NCI-H82 treated with DMSO at 0.1 percent for 48 hours (cell line): ENCODE results near the gene CCDC68.
"Not testable (repeated sequence)": the region's sequence is repeated elsewhere in the genome, so short reads cannot be mapped to it uniquely, and the experiment has no call there.

Experiments
- DNase-seq: peaks from one replicate; lab custom pipeline; 2025; ENCODE audit not compliant: unreplicated experiment; lab: John Stamatoyannopoulos, UW

Gene CCDC68, protein sequence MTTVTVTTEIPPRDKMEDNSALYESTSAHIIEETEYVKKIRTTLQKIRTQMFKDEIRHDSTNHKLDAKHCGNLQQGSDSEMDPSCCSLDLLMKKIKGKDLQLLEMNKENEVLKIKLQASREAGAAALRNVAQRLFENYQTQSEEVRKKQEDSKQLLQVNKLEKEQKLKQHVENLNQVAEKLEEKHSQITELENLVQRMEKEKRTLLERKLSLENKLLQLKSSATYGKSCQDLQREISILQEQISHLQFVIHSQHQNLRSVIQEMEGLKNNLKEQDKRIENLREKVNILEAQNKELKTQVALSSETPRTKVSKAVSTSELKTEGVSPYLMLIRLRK

DNA sequence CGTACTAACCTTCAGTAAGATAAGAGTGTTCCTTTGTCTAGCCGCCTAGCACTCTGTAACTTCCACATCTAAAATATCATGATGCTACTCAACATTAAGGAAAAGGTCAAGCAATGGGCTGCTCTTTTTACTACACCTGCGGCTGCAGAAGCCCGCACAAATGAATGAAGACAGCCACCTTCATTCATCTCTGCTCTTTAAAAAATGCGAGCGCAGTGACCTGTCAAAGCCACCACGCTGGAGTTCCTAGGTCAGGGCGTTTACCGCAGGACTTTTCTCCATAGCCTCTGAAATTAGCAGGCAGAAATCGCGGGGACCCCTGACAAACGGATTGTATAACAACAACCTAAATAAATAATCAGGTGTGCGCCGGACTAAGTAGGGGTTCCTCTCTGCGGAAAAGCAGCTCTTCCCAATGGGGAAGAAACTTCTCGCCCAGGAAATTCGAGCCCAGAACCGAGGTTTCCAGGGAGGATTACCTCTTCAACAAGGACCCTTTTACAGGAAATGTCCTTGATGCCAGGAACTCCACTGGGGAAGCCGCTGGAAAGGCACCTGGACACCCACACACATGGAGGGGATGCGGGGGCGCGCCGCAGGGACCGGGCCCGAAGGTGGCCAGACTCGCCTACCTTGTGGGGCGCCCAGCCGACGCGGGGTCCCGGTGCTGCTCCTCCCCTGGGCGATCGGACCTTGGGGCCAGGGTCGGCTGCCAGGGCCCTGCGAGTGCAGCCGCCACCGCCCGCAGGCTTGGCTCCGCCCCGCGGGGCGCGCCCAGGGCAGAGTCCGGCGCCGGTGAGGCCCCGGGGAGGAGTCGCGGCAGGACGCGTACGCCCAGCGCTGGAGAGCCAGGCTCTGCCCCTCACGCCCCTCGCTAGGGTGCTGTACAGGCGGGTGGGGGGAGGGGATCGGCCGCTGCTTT lies at the start of gene CCDC68:
TSS of gene CCDC68 (minus strand) at position 758 of the 922 bp plus-strand sequence. CDS start 16,670 bp downstream, outside the sequence.
- DNase-seq, result no peak

DNA sequence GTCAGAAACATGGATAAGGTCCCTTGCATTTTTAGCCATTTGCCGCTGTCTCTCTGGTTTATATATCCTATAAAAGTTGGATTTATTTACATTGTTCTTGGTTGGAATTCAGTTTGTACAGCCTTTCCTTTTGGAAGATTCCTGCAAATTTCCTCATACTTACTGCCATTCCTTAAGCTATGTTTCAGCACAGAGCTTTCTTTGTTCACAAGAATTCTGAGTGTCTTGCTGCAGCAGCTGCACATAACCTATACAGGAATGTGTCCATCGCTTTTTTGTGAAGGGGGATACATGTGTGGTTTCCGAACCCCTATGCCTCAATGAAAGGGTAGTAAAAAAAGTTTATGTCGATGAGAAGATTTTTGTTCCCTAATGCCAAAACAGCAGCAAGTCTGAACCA lies 48.3 kb upstream of the CCDC68 start:
- DNase-seq, result no peak

DNA sequence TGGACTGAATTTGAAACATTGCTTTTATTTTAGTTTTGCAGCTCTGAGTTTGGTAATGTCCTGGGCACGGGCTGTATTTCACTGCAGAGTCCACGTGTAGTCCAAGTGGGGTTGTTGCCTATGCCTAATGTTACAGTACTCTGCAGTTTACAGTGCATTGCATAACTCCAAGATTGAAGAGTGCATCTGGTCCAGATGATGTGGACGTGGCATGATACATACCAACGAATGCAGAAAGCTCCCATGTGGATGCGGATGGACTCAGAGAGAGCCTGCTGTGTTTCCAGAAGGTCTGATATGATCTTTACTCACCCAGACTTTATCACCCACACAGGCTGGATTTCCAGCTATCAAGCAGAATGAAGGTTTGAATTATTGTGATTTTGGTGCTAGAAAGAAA lies 44.4 kb upstream of the CCDC68 start:
- DNase-seq, result no peak

DNA sequence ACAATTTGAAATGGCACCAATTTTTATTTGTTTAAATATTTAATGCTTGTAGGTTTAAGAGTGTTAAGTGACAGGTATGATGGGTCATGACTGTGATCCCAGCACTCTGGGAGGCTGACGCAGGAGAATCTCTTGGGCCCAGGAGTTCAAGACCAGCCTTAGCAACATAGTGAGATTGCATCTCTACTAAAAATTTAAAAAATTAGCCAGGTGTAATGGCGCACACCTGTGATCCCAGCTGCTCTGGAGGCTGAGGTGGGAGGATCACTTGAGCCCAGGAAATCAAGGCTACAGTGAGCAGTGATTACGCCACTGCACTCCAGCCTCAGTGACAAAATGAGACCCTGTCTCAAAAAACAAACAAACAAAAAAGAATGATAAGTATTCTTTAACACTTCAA lies 43.0 kb upstream of the CCDC68 start:
- DNase-seq, result no peak

DNA sequence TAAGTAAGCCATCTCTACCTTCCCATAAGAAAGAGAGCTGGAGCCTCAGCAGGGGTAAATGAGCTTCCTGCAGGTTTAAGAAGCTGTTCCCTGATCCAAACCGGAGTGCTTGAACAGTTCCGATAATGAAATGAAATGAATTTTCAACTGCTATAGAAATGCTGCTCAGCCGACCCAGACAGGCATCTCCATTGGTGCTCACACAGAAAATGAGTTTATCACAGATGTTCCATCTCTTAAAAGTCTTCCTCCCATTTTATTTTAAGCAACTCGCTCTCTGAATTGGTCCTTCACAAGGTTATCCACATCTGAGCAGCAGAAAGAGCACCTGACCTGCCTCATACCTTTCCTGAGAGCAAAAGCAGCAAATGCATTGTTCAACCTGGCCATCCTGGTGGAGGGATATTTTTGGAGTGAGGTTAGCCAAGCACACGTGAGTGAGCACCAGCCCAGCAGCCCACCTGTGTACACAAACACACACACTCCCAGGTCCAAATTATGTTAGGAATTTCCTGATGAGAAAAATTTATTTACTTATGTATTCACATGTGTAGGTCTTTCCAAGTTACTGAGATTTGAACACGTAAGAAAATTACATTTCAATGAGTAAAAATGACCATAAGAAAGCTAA lies 42.2 kb upstream of the CCDC68 start:
- no peak for DNase-seq

DNA sequence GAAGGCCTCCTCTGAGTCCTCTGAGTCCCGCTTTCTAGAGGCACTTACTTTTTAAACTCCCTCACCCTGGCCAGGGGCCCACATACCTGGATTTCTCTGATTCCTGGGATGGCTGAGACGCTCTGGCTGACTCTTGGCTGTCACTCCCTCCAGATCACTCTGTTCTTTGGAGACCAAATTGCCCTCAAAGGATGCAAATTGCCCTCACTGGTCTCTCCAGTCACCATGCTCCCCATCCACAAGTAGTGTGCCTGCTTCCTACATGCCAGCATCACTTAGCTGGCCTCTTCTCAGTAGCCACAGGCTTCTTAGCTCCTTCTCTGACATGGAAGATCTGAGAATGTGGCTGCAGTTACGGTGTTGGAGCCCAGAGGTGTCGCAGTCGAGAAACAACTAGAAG lies 41.3 kb upstream of the CCDC68 start:
- no peak for DNase-seq

DNA sequence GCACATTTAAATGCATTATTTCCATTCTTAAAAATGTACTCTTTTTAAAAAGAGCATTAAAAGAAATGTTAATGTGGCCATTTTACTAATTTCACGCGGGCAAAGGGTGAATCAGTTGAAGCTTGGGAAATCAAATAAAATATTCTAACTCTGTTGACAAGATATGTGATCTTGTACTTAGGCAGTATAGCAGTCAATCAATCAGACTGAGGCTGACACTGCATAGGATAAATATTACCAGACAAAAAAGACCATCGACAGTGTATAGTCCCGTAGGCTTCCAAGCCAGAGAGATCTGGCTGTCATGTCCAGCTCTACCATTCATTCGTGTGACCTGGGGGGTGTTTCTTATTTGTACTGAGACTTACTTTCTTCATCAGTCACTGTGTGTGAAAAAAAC lies 39.8 kb upstream of the CCDC68 start:
- DNase-seq, result no peak

DNA sequence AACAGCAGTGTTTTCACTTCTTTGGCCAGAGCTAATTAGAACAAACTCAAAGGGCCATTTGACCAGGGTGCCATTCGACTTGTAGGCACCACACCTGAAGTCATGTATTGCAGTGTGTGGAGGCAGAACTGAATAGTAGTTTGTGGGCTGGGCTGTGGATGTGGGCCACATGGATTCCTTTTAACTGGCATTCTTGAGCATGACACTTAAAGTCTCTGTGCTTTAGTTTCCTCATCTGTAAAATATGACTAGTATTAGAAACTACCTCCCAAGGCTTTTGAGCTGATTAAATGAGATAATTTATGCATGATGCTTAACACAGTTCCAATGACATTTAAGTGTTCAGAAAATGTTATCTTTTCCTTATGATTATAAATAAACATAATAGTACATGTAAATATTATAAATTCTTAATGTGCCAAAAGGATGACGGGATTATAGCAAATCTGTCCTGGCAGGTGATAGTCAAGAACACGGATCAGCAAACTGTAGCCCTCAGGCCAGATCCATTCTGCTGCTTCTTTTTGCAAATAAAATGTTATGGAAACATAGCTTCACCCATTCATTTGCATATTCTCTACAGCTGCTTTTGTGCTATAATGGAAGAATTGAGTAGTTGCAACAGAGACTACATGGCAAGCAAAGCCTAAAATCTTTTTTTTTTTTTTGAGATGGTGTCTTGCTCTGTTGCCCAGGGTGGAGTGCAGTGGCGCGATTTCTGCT lies 36.3 kb upstream of the CCDC68 start:
- DNase-seq, result no peak

DNA sequence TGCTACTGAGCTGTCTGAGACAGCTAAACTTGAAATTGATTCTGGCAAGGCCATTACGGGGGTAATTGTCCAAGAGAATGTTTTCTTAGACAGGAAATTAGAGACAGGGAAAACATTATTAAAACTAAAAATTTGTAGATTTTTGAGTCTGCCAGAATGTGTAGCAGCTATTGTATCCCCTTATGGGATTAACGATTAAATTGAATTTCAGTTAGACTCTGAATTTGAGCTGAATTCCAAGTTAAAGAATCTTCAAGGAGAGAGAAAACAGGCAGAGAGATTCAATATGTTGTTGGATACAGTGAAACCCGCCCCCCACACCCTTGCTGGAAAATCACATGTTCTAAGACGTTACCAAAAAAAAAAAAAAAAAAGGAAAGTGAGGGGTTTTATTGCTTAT lies 32.7 kb upstream of the CCDC68 start:
- no peak for DNase-seq

DNA sequence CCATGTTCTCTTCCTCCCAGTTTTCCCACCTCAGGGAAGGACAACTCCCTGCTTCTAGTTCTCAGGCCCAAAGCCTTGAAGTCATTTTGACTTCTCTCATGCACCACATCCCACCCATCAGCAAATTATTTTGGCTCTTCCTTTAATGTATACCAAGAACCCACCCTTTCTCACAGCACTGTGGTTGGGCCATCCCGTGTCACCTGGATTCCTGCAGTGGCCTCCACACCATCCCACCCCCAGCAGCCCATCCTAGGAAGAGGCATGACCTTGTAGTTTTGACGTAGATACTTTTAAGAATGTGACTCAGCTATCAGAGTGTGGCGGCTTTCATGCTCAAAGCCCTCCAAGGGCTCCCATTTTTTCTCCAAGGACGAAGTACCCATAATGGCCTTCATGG lies 25.6 kb upstream of the CCDC68 start:
- DNase-seq, result no peak

DNA sequence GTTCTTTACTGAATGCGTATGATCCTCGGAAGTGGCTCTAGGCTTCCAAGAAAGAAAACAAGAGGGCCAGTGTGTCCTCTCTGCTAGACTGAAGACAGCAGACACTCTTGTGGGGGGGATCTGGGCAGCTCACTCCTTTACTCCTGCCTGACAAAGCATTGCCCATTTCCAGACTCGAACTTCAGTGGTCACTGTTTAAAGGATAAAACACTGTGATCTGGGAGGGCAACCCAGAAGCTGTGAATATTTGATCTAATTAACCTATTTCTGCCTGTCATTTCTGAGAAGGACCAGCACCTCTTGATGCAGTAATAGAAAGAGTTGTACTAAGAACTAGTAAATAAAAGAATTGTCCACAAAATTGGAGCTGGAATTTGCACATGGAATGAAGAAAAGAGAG lies 24.5 kb upstream of the CCDC68 start:
- DNase-seq, result no peak

DNA sequence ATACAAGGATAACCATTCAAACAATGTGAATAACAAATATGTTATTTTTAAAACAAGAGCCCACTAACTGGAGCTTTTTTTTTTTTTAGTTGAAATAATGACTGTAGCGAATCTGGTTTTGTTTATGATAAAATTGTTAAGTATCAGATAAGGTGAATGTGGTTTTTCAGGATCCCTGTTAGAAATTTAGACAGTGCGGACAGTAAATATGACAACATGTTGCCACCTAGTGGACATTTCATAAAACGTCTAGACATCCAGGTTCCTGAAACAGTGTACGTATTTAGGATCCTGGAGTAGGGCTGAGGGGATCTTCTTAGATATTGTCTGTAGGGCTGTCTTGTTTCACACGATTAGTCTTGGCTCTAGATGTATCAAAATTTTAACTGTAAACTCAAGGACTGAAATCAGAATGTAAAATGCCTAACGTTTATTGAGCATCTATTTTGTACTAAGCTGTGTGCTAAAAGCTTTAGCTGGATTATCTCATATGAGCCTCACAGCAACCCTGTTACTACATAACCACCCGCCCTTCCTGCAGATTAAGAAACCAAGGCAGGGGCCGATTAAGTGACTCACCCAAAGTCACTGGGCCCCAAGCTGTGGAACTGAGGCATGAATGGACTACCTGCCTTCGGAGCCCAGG lies 23.9 kb upstream of the CCDC68 start:
- peak; percentile 38 for DNase-seq

DNA sequence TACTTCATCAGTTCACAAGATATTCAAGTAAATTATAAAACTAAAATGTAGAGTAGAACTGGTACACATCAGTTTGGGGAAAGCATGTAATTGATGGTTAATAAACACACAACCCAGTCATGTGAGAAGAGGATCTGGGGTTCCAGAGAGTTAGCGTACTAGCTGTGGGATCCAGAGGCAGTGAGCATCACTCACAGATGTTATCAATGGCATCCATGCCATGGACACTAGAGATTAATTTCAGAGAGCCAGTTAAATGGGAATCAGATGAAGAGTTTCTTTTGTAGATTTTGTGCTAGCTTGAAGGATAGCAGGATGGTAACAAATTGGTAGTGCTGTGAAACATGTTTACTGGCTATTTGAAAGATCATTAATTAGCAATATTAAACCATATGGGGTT lies 21.8 kb upstream of the CCDC68 start:
- DNase-seq, result no peak

DNA sequence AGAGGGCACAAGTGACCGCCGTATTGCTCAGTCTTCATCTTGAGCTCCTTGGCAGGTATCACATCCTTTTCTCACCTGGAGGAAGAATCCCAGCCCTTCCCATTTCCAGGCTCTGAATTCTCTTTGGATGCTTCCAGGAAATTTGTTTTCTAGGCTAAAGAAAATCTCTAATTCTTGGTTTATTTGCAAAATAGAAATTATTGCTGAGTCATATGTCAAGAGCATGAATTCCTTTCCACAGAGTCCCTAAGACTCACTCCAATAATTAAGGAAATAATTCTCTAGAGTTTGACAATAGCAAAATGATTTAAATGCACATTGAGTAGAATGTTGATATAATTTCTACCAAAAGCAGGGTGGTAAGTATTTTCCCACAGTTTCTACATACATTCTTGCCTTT lies 16.3 kb upstream of the CCDC68 start:
- DNase-seq, result no peak

DNA sequence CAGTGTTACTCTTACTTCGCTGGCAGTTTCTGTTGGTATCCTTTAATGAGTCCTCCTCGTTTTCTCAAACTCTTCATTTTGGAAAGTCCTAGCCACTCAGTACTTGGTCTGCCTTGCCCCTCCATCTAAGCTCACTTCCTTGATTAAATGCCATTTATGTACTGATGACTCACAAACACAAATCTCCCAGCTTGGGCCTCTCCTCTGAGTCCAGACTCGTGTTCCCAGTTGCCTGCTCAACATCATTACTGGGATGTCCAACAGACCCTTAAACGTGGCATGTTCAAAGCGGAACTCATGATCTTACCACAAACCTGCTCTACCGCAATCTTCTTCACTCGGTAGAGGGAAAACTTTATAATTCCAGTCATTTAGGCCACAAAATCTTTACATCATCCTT lies 13.8 kb upstream of the CCDC68 start:
- no peak for DNase-seq

DNA sequence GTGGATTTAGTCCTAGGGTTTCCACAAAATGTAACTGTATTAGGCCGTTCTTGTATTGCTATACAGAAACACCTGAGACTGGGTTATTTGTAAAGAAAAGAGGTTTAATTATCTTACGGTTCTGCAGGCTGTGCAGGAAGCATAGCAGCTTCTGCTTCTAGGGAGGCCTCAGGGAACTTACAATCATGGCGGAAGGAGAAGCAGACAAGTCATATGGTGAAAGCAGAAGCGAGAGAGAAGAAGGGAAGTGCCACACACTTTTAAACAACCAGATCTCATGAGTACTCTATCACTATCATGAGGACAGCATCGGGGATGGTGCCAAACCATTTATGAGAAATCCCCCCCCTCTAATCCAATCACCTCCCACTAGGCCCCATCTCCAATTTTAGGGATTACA lies 9.5 kb upstream of the CCDC68 start:
- no peak for DNase-seq

DNA sequence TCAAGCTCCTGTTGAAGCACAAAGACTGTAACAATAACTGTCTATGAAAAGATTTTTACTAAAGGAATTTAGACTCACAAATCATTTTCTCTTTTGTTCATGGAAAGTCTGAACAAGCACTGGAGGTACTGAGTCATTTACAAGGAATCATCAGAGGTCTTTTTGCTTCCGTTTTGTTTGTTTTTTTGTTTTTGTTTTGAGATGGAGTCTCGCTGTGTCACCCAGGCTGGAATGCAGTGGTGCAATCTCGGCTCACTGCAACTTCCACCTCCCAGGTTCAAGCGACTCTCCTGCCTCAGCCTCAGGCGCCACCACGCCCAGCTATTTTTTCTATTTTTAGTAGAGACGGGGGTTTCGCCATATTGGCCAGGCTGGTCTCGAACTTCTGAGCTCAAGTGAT lies 9.0 kb upstream of the CCDC68 start:
- DNase-seq, result not testable (repeated sequence)

DNA sequence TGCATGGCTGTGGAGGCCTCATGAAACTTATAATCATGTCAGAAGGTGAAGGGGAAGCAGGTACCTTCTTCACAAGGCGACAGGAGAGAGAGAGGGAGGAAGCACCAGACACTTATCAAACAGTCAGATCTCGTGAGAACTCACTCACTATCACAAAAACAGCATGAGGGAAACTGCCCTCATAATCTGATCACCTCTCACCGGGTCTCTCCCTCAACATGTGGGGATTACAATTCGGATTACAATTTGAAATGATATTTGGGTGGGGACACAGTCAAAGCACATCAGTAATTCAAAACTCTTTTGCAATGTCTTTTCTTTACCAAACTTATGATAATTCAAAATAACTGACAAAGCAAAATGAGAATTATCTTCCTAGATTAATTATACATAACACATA lies 8.5 kb upstream of the CCDC68 start:
- no peak for DNase-seq

DNA sequence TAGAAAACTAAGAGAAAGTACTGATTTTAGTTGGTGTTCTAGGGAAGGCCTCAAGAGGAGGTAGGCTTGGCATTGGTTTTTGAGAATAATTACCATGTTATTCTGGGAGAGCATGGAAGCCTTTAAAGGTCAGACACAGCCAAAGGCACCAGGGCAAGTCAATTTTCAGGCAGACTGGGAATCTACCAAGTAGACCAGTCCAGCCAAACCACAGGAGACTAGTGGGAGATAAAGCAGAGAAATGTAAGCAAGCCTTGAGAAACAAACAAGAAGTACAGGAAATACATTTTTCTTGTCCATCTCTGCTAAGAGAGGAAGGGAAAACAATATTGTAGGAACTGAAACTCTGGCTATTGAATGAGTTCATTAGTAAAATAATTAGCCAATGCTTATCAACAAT lies 5.5 kb upstream of the CCDC68 start:
- DNase-seq, result no peak

DNA sequence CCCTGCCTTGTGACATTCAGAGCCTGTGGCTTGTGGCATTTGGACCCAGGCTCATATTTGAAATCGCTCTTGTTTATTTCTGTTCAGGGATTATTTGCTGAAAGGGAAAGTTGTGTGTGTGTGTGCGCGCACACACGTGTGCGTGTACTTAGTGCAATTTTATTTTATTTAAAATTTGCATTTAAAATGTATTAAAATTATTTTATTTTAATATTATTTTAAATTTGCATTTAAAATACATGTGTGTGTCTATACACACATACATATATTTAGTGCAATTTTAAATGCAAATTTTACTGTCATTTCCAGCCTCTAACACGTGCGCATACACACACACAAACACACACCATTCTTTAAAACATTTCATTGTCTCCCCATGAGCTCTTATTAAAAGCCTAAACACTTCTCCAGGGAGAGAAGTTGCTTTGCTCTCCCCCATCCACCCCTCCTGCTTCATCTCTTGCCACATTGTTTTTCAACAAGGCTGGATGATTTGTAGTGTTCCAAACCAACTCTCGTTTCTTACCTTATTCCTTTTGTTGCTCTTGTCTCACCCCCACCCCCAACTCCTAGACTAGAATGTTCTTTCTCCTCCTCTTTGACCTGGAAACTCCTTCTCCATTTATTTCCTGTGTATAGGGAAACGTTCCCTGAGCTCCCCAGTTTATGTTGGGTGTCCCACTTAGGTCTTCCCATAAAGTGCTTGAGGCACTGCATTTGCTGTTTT lies 3.8 kb upstream of the CCDC68 start:
- DNase-seq, result no peak
